Skin of body (tissue), 2 donors: ENCODE data around the gene CACNA2D3. TPM values are rescaled to one million over a fixed set of nuclear protein-coding genes. Genes with fewer than 3 reads are reported as not detected.
"Not testable (repeated sequence)": the region's sequence is repeated elsewhere in the genome, so short reads cannot be mapped to it uniquely, and the experiment has no call there.

Experiments used
- DNase-seq: peaks from one replicate; lab custom pipeline; 2025; lab: John Stamatoyannopoulos, UW
- total RNA-seq: library from RNA; depleted of rRNA; stranded (reverse); fragments of >200 nt; gene quantifications from one replicate; pipeline ENCODE4 v1.2.3, GENCODE V29; 2014

Gene CACNA2D3
- total RNA-seq, 1 donor from 2014 or later: 1.2 TPM

DNA sequence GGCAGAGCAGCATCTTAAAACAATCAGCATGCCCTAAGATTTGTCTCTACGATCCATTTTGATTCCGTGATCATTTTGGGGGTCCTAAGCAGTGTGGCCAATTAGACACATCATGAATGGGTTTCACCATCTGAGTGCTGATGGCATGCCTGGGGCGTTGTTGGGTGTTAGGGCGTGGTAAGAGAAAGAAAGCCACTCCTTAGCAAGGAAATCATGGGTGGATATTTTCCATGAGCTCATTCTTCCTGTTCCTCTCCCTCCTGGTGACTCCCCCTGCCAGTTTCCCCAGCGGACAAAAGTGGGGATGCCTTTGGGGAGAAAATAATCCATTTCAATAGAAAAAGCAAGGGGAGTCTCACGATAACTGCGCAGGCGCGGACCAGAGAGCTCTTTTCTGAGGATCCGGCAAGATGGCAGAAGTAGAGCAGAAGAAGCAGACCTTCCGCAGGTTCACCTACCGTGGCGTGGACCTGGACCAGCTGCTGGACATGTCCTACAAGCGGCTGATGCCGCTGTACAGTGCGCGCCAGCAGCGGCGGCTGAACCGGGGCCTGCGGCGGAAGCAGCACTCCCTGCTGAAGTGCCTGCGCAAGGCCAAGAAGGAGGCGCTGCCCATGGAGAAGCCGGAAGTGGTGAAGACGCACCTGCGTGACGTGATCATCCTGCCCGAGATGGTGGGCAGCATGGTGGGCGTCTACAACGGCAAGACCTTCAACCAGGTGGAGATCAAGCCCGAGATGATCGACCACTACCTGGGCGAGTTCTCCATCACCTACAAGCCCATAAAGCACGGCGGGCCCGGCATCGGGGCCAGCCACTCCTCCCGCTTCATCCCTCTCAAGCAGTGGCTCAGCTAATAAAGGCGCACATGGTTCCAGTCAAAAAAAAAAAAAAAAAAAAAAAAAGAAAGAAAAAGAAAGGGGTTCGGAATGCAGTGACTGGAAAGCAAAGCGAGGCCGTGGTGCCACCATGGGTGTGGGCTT, 503.7 kb downstream of the CACNA2D3 start:
- DNase-seq: no peak

DNA sequence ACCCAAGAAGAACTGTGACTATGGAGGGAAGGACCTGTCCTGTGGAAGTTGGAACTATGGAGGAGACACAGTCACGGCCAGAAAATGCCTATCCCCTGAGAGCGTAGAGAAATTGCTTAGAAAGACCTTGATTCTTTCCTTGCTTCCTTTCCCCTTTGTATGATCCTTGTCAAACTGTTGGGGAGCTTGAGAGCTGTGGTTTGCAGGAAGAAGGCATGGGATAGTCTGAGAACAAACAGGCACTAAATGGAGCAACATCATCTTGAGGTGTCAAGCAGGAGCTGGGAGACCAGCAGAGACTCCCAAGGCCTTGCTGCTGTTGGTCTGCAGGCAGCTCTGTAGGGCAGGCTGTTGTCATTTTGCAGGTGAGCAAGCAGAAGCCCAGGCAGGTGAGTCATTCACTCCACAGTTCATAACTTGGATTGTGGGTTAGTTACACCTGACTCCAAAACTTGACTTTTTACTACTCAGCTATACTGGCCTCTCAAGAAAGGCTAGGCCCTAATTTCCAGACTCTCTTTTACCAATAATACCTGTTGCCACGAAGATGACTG, 506.6 kb downstream of the CACNA2D3 start:
- DNase-seq: no peak

DNA sequence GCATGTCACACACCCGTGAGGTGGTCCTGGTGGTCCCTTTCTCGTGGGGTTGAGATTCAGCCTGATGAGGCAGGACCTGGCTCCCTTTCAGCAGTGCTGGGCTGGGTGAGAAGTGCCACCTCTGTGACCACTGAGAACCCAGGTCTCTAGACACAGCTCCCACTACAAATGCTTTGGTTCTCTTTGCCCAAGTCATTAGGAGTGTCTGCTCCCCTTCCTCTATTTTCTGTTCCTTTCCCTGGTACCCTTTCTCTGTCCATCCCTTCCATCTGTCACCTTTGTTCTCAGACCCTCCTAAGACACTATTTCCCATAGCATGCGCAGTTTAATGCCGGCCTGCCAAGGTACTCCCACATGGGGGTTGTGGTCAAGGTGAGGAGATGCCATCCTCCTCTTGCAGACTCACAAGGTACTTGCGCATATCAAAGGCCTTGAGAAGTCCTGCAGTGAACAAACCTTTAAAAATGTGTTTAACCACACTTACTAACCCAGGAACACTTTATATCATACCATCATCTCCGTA, 507.8 kb downstream of the CACNA2D3 start:
- no peak for DNase-seq

DNA sequence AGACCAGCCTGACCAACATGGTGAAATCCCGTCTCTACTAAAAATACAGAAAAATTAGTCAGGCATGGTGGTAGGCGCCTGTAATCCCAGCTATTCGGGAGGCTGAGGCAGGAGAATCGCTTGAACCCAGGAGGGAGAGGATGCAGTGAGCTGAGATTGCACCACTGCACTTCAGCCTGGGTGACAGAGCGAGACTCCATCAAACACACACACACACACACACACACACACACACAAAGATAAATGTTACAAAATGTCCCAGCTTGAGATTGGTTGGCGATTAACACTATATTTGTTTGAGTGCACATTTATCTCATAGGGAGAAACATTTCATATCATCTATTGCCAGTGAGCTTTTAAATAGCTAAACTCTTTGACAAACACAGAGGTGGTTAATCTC, 508.6 kb downstream of the CACNA2D3 start:
- DNase-seq: not testable (repeated sequence)

DNA sequence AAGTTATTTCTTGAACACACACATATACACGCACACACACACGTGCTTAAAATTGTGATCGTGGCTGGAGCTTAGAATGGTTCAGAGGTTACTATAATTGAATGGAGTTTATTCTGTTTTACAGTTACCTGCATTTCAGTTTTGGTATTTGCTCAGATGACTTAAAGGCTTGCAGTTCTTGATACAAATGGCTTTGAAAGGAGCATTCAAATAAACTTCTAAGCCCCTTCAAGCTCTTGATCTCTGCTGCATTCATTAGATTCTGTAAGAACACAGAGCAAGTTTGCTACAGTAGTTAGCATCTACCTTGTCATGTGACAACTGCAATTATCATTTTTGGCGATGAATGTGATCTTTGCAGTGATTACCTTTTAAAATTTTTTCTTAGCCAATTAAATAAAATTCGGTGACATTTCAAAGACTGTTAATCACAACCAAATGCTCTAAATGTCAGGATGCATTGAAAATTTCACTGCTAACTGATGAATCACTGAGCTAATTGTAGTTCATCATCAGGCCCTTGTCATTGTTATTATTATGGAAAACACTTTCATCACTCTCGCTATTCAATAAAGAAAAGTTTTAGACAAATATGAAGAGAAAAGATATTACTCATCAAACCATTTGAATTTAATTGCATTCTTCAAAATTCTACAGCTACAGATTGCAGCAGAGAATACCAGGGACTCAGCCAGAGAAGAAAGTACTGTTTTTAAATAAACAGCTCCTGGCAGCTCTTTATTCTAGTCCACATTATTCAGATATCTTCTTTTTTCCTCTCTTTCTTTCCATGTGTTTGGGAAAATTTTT, 509.4 kb downstream of the CACNA2D3 start:
- no peak for DNase-seq

DNA sequence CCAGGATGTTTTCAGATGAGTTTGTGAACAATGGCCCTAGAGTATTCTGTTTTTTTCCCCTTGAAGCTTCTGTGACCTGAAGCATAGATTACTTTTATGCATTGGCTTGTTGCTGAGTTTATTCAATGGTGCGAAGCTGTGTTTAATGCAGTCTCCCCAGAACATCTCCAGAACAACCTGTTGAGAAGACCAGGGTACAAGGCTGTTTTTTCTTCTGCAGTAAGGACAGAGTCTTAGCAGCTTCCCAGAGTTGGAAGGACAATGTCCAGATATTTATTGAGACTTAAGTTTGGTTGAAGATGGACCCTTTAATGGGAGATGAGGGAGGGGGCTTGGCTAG, 509.9 kb downstream of the CACNA2D3 start:
- DNase-seq: no peak

DNA sequence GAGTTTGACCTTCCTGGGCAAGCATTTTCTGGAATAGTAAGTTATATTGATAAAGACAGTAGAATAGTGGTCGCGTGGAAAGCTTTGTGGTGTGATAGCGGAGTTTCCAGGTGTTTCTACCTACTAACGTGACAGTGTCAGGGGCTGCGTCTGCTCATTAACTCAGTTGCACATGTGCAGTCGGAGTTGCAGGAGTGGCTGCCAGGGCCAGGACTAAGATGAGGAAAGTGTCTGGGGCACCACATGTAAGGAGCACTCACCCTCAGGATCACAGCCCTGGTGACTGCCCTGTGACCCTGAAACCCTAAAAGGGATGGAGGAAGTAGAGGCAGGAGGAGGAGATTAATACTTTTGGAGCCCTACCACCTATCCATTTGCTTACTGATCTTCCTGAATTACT, 510.5 kb downstream of the CACNA2D3 start:
- DNase-seq: no peak

DNA sequence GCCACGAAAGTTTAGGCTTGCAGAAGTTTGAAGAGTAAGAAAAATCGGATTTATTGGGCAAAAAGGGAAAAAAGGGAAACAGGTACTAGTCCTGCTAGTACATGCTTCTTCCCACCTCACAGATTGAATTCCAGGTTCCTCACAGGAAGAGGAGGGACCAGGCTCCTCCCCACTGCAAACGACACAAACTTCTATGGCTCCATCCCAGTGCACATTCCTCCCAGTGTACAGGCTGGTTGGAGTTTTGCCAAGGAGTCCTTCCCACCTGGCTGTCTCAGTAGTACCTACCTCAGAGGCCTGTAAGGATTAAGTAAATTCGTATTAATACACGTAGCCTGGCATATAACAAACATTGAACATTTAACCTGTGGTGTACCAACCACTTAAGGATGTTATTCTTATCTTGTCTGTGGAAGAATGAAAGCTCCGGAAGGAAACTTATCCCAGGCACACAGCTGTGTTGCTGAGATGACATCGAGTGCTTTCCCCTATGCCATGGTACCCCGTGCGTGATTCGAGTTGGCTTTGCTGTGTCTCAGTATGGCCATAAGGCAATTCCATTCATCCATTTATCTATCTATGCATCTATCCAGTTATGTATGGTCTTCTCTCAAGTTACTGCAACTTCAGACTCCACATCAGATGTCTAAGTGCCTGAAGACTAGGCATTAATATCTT, 511.2 kb downstream of the CACNA2D3 start:
- no peak for DNase-seq

DNA sequence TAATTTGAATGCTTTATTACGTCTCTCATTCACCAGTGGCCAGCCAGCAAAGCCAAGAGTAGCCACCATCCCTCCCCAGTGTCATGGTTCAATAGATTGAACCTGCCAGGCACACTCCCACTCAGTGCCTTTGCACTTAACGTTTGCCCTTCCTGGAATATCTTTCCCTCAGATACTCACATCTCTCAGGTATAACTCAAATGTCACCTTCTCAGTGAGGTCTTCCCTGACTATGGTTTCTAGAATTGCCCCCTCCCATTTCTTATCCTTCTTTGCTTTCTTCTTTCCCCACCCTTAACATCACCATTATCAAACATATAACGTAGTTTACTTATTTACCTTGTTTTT, 511.7 kb downstream of the CACNA2D3 start:
- no peak for DNase-seq

DNA sequence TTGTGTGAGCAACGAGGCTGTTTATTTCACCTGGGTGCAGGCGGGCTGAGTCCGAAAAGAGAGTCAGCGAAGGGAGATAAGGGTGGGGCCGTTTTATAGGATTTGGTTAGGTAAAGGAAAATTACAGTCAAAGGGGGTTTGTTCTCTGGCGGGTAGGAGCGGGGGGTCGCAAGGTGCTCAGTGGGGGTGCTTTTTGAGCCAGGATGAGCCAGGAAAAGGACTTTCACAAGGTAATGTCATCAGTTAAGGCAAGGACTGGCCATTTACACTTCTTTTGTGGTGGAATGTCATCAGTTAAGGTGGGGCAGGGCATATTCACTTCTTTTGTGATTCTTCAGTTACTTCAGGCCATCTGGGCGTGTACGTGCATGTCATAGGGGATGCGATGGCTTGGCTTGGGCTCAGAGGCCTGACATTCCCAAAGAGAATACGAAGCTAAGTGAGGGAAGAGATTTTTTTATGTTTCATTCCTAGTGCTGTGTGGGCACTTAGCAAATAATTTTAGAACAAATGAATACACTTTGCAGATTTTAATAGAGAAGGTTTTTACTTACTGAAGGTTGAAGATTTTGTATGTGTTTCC, 517.5 kb downstream of the CACNA2D3 start:
- DNase-seq: not testable (repeated sequence)

DNA sequence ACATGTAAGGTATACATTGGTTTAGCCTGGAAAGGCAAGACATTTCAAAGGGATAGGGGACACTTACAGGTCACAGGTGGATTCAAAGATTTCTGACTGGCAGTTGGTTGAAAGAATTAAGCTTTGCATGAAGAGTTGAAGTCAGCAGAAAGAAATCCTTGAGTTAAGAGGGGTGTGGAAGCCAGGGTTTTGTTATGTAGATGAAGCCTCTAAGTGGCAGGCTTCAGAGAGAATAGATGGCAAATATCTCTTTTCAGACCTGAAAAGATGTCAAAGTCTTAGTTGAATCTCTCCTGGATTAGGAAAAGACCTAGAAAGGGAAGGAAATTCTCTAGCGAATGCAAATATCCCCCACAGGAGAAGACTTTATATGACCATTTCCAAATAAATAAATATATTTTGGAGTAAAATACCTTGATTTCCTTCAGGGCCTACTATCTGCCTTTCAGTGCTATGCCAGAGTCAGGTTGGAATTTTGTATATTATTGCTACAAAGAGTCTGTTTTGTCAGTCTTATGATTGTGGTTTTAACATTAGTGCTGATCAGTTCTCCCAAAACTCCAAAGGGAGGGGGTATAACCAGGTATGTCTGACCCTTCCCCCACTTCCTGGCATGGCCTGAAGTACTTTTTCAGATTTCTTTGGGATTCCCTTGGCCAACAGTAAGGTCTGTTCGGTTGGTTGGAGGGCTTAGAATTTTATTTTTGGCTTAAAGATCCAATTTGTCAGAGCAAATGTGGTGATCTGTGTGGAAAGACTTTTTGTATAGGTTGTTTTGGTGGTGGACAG, 519.1 kb downstream of the CACNA2D3 start:
- no peak for DNase-seq

DNA sequence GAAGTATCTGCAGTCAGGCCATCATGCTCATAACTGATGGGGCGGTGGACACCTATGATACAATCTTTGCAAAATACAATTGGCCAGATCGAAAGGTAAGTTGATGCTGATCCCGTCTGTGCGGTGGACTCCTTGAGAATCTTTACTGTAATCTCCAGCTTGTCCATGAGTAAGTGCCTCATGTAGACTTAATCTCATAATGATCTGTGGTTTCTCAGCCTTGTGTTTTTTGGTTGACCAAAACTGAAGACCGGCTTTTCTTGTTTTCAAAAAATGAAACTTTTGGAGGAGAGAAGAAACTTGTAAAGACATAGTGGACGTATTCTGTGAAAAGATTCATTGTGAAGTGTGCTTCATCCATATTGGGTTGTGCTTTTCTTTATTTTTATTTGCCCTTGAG, 519.8 kb downstream of the CACNA2D3 start:
- no peak for DNase-seq

DNA sequence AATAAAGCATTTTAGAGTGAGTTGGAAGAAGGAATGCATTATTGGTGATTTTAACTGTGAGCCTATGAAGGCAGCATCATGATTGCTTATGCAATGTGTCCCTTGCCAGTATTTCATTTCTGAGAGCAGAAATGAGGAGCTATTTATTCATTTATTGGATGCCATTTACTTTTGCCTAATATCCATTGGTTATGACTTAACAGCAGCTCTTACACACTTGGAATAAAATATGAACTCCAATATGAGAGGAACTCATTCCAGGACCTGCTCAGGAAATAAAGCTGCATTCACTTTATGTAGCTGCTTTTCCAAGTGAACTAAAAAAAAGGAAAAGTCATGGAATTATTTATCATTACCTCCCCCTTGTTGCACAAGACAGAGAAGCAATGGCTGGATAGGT, 525.4 kb downstream of the CACNA2D3 start:
- peak; percentile 36 for DNase-seq

DNA sequence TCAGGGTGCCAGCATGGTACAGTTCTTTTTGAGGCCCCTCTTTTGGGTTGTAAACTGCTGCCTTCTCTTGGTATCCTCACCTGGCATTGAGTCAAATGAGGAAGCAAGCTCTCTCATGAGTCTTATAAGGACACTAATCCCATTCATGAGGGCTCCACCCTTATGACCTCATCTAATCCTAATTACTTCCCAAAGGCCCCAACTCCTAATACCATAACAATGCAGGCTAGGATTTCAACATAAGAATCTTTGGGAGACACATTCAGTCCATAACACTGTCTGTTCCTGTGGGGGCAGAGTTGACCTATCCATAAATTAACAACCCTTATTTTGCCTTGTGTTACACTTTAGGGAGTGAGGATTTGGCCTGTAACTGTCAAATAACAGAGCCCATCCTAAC, 527.2 kb downstream of the CACNA2D3 start:
- DNase-seq: no peak

DNA sequence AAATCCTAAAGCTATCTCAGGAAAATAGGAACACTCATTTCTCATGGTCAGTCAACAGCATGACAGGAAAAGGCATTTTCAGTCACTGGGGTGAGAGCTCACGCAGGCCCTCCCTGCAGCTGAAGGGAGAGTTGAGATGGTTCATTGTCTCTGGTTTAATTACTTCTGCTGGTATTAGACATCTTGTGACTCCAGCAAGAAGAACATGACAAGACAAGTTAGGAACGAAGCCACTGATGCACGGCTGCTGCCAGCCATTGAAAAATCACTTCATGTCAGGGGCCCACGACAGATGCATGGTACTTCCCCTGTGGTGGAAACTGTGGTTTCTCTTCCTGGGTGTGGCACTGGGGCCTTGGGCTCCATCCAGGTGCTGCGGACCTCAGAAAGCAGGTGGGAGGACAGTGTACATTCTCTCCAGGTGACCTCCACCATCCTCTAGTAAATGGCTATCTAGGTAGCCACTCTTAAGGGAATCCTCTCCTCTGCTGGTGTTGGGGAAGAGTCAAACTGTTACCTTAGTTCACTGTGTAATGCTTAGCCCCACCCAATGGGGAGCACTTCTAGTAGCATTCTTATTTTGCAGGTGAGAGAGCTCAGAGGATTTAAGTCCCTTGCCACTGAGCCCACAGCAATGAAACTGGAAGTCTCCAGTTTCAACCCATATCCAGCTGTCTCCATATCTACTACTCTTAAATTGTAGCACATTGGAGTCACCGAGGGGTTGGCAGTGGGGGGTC, 531.3 kb downstream of the CACNA2D3 start:
- DNase-seq: no peak

DNA sequence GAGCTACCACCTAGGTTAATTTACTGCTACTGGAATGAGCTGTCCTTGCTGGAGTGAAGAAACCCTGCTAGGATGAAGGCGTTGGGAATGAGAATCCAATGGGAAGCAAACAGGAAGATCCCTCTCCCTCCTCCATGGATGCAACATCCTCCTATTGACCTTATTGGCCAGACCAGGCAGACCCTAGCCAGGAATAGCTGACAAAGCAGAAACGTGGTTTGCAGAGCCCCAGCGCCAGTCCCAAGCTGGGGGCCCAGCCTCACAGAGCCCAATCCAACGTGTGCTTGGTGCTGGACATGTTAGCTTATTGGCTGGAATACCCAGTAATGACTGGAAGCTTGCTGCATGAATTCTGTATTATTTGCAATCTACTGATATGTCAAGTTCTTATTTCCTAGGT, 532.4 kb downstream of the CACNA2D3 start:
- DNase-seq: no peak

DNA sequence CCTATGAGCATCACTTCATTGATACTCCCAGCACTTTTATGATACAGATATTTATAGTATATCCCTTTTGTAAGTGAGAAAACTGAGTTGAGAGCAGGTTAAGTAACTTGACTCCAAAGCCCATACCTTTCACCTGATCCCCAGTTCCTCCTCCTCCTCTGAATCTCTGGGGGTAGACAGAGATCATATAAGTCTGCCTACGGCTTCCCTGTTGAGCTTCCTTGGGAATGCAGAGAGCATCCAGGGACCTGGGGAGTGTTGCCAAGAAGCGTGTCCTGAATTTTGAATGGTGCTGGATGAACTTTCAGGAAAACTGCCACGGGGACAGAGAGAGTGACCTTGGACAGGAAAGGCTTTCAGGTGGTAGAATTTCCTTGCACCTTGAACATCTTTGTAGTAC, 537.0 kb downstream of the CACNA2D3 start:
- DNase-seq: no peak

DNA sequence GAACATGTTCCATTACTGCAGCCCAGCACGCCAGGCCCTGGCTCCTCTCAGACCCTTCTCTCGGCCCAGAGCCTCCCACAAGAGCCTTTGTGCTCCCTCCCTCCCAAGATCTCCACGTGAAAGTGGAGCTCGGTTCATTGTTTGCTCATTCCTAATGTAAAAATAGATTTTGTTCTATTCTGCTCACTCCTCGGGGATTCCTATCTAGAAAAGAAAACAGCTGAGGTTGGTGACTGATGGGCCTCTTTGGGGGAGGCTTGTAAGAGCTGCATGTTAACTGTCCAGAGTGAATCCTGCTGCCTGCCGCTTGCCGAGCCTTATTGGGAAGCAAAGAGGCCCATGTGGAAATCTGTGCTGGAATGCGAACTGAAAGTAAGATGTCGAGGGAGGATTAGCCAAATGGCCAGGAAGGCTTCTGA, 538.4 kb downstream of the CACNA2D3 start:
- DNase-seq: peak; percentile 79

DNA sequence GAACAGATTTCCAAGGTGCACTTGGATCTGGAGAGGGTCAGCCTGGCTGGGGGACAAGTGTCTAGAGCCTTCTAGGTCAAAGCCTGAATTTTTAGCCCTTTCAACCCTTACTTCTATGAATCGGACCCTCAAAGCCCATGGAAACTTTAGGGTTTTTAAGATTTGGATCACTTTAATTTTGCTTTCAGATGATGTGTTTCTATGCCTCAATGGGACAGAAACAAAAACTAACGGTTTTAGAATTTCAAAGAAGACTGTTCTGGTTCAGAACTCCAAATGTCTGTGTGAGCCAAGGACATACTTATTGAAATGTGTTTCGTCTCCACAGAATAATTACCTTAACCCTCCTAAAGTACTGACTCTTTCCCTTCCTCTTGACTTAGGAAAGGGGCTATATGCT, 538.8 kb downstream of the CACNA2D3 start:
- no peak for DNase-seq
